Heart right ventricle (tissue), 16 donors: ENCODE data around the gene ATP2A3. TPM values are rescaled to one million over a fixed set of nuclear protein-coding genes. Genes with fewer than 3 reads are reported as not detected.
"Not testable (repeated sequence)": the region's sequence is repeated elsewhere in the genome, so short reads cannot be mapped to it uniquely, and the experiment has no call there.

ENCODE experiments used
- ATAC-seq, 8 donors: fragments of 200-7000 bp; cut with Tn5 transposase; one replicate each; pipeline ENCODE4 v1.9.1; 2020; ENCODE audit warnings: mild to moderate bottlenecking in 8 of 8, moderate library complexity in 8 of 8, moderate number of reproducible peaks in 1 of 8
- DNase-seq, 2 donors: peaks; one replicate each; pipeline ENCODE4 v3.0.0-alpha.2; 2020
- H3K27ac ChIP-seq, 10 donors: fragments of 200-600 bp; sonication (generic) in 2 of 10; one replicate each; pipeline versions ENCODE4 v1.5.0 to v1.8.0; 2020 to 2022; ENCODE audit warnings: mild to moderate bottlenecking in 3 of 10
- H3K27me3 ChIP-seq, 7 donors: fragments of 200-600 bp; one replicate each; pipeline ENCODE4 v1.8.0; 2021 to 2022; ENCODE audit warnings: mild to moderate bottlenecking in 2 of 7
- H3K36me3 ChIP-seq, 9 donors: fragments of 200-600 bp; sonication (generic) in 1 of 9; one replicate each; pipeline versions ENCODE4 v1.5.0 to v1.8.0; 2020 to 2022; ENCODE audit warnings: mild to moderate bottlenecking in 2 of 9
- H3K4me1 ChIP-seq, 9 donors: fragments of 200-600 bp; sonication (generic) in 1 of 9; one replicate each; pipeline versions ENCODE4 v1.5.0 to v1.8.0; 2020 to 2022; ENCODE audit warnings: mild to moderate bottlenecking in 4 of 9
- H3K4me3 ChIP-seq, 10 donors: fragments of 200-600 bp; sonication (generic) in 2 of 10; one replicate each; pipeline versions ENCODE4 v1.5.0 to v1.8.0; 2020 to 2022; ENCODE audit warnings: mild to moderate bottlenecking in 7 of 10, moderate library complexity in 2 of 10
- H3K9me3 ChIP-seq, 11 donors: fragments of 200-600 bp in 10 of 11; sonication (generic) in 2 of 11; one replicate each; pipeline versions ENCODE4 v1.5.0 to v1.8.0; 2013 to 2022; ENCODE audit warnings: mild to moderate bottlenecking in 2 of 11, control low read depth in 1 of 11, moderate library complexity in 1 of 11
- WGBS, 2 donors: extraction: QIAGEN DNeasy Blood & Tissue Kit; methylation state at CpG; one replicate each; pipeline ENCODE4 v1.1.7; 2013; ENCODE audit warnings: inconsistent platforms in 1 of 2; 5-methylcytosine and 5-hydroxymethylcytosine counted together
- intact Hi-C, 10 donors: fragments of 100-400 bp; cut with DNase I; formaldehyde crosslinking; loops; one replicate each; pipeline versions ENCODE4 v1.11.1 to v1.14.2; 2022
- polyA plus RNA-seq, 2 donors: library from polyadenylated mRNA; stranded (reverse); fragments of 200-250 nt; gene quantifications; one replicate each; pipeline ENCODE4 v1.2.3, GENCODE V29; 2013
- total RNA-seq, 10 donors: library from RNA; stranded (reverse); fragmentation: NEBNext Ultra II Directional in 3 of 10; extraction: Animal tissue kit (Norgen Biotek cat#: 25700) in 3 of 10; gene quantifications; one replicate each; pipeline versions ENCODE4 v1.2.1 to v1.2.4, GENCODE V29; 2021 to 2023
- TF ChIP-seq, protein P1 (sequence below), 9 donors: fragments of 200-600 bp; sonication (generic) in 2 of 9; IDR thresholded peaks; one replicate each; pipeline versions ENCODE4 v1.5.0 to v1.8.0; 2021 to 2022; ENCODE audit warnings: antibody characterized with exemption in 9 of 9, mild to moderate bottlenecking in 5 of 9, moderate library complexity in 1 of 9
- donor health status: Arrhythmogenic right ventricular cardiomyopathy.
- donor health status: ischemic (EF 13 %, LVEDD 7.1; RV severe dilation, severe dysfunction).
- donor health status: healthy with polysubstance abuse.
- donor health status: DM: no; HTN: yes; CAD: no.
- donor health status: DM: no; HTN: no; CAD: no.
- donor health status: ischemic (EF 25% LVEDD 6.9; RV normal size, moderate dysfunction).
- donor health status: ischemic (EF 25% LVEDD 5.7; RV mildly dilated, moderate dysfunction).
- donor health status: healthy.
- donor health status: DM: yes; HTN: yes; CAD: no.
- donor health status: Ischemic cardiomyopathy.
- donor health status: ischemic (EF 35%, LVEDD 5.7; RV mildly dilated, moderate dysfunction).
- donor health status: nonischemic (EF 11% LVEDD 7.7; RV severe dilation, severe dysfunction).
- donor health status: DM: yes; HTN: yes; CAD: no.
- donor health status: PGD.
- donor health status: ischemic (EF 29% LVEDD 5.4; RV normal size, mild dysfunction).
- donor health status: nonischemic (EF 23%, LVEDD 6.1; RV moderate dilation, normal function).

ATP2A3 gene
- total and polyA plus RNA-seq, 12 donors = 4.3 to 11.0 (median 7.3) TPM

GRCh38 chr17:3992370-3992769 lies 28.1 kb upstream of the ATP2A3 start:
- intact Hi-C loops = loop anchor here in 1 of 10 donors (5.0 kb wide), 1 partner anchor 50 kb away; no protein-coding TSS in a partner anchor
- DNase-seq (no peak), ATAC-seq (no peak)
- H3K36me3 ChIP-seq = no peaks in the 10 kb centered on the region
- H3K27me3 ChIP-seq = peaks cover 0 to 4% (median 0%) of the 10 kb centered on the region in 7 donors
- 83 to 96% methylated on average over 5 of the region's 5 CpGs for WGBS, 2 donors
- H3K9me3 ChIP-seq = peaks cover 0 to 12% (median 0%) of the 10 kb centered on the region in 11 donors
- TF ChIP-seq, protein P1, sequence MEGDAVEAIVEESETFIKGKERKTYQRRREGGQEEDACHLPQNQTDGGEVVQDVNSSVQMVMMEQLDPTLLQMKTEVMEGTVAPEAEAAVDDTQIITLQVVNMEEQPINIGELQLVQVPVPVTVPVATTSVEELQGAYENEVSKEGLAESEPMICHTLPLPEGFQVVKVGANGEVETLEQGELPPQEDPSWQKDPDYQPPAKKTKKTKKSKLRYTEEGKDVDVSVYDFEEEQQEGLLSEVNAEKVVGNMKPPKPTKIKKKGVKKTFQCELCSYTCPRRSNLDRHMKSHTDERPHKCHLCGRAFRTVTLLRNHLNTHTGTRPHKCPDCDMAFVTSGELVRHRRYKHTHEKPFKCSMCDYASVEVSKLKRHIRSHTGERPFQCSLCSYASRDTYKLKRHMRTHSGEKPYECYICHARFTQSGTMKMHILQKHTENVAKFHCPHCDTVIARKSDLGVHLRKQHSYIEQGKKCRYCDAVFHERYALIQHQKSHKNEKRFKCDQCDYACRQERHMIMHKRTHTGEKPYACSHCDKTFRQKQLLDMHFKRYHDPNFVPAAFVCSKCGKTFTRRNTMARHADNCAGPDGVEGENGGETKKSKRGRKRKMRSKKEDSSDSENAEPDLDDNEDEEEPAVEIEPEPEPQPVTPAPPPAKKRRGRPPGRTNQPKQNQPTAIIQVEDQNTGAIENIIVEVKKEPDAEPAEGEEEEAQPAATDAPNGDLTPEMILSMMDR (IDR thresholded peaks at IDR 0.05) = no peak
- H3K4me3 ChIP-seq = no peak overlapping the region
- no peak overlapping the region for H3K27ac ChIP-seq
- H3K4me1 ChIP-seq = peaks cover 0 to 39% (median 5%) of the 10 kb centered on the region in 9 donors

GRCh38 chr17:3991699-3992098 lies 27.5 kb upstream of the ATP2A3 start:
- H3K4me1 ChIP-seq = peaks cover 0 to 42% (median 8%) of the 10 kb centered on the region in 9 donors
- not testable (repeated sequence) for H3K4me3 ChIP-seq, H3K27me3 ChIP-seq, DNase-seq, H3K36me3 ChIP-seq, ATAC-seq, H3K27ac ChIP-seq
- intact Hi-C loops = loop anchor here in 1 of 10 donors (5.0 kb wide), 1 partner anchor 49 kb away; no protein-coding TSS in a partner anchor
- H3K9me3 ChIP-seq = peaks cover 0 to 12% (median 0%) of the 10 kb centered on the region in 11 donors
- WGBS, 2 donors = 84 to 89% methylated on average over 3 of the region's 3 CpGs

GRCh38 chr17:3990386-3991127 lies 26.3 kb upstream of the ATP2A3 start:
- peaks cover 3 to 54% (median 18%) of the 10 kb centered on the region in 9 donors for H3K4me1 ChIP-seq
- no peaks in the 10 kb centered on the region for H3K36me3 ChIP-seq
- ATAC-seq = no peak
- H3K9me3 ChIP-seq = peaks cover 0 to 12% (median 0%) of the 10 kb centered on the region in 11 donors
- H3K27ac ChIP-seq = peak overlapping the region in 3 of 10 donors; percentile 6 to 72 (median 30)
- intact Hi-C loops = loop anchor here in 1 of 10 donors (5.0 kb wide), 1 partner anchor 48 kb away; no protein-coding TSS in a partner anchor
- 97% methylated on average over 12 of the region's 12 CpGs for WGBS, 2 donors
- TF ChIP-seq, protein P1 (IDR thresholded peaks at IDR 0.05) = no peak
- no peak for DNase-seq
- H3K4me3 ChIP-seq = no peak overlapping the region
- H3K27me3 ChIP-seq = peaks cover 0 to 4% (median 0%) of the 10 kb centered on the region in 7 donors

GRCh38 chr17:3989041-3989886 lies 25.0 kb upstream of the ATP2A3 start:
- peak in 7 of 8 donors; percentile 36 to 66 (median 53) for ATAC-seq
- TF ChIP-seq, protein P1 (IDR thresholded peaks at IDR 0.05) = no peak
- Histone ChIP-seq H3K27ac (peak overlapping the region in 8 of 10 donors; percentile 5 to 74 (median 50)), H3K36me3 (no peaks in the 10 kb centered on the region), H3K27me3 (peaks cover 0 to 4% (median 0%) of the 10 kb centered on the region in 7 donors), H3K4me3 (no peak overlapping the region), H3K4me1 (peaks cover 3 to 60% (median 22%) of the 10 kb centered on the region in 9 donors), H3K9me3 (peaks cover 0 to 4% (median 0%) of the 10 kb centered on the region in 11 donors)
- DNase-seq = no peak
- intact Hi-C loops = no loop called here
- WGBS, 2 donors = 84 to 85% methylated on average over 24 of the region's 24 CpGs
